GM19467 (cell line): ENCODE measurements around the gene CABLES1.
"Not testable (repeated sequence)": the region's sequence is repeated elsewhere in the genome, so short reads cannot be mapped to it uniquely, and the experiment has no call there.

Experiments
- ATAC-seq: cut with Tn5 transposase; IDR thresholded peaks from one replicate; pipeline ENCODE4 v1.9.1; 2021; ENCODE audit warnings: mild to moderate bottlenecking, moderate library complexity; ENCODE audit not compliant: unreplicated experiment

Gene CABLES1

GRCh38 chr18:23259701-23260681 lies 124.7 kb downstream of the CABLES1 start:
- no peak for ATAC-seq

GRCh38 chr18:23260926-23261590 lies 125.8 kb downstream of the CABLES1 start:
- no peak for ATAC-seq

GRCh38 chr18:23263551-23264235 lies 128.4 kb downstream of the CABLES1 start:
- no peak for ATAC-seq

GRCh38 chr18:23265682-23266399 lies 130.6 kb downstream of the CABLES1 start:
- ATAC-seq = no peak

- peak; percentile 52 for ATAC-seq
These were observed 131.6 kb downstream of the CABLES1 start for GRCh38 chr18:23266717-23267446.

GRCh38 chr18:23267447-23267776 lies 132.1 kb downstream of the CABLES1 start:
- ATAC-seq = no peak

- no peak for ATAC-seq
These were observed 133.4 kb downstream of the CABLES1 start for GRCh38 chr18:23268641-23269040.

- not testable (repeated sequence) for ATAC-seq
These were observed 133.8 kb downstream of the CABLES1 start for GRCh38 chr18:23269068-23269467.

- ATAC-seq = no peak
These were observed 134.6 kb downstream of the CABLES1 start for GRCh38 chr18:23269928-23270327.

- ATAC-seq = no peak
These were observed 135.8 kb downstream of the CABLES1 start for GRCh38 chr18:23270986-23271680.

GRCh38 chr18:23272498-23273232 lies 137.4 kb downstream of the CABLES1 start:
- ATAC-seq = no peak

- ATAC-seq = no peak
These were observed 138.2 kb downstream of the CABLES1 start for GRCh38 chr18:23273443-23273966.

- ATAC-seq = no peak
These were observed 139.6 kb downstream of the CABLES1 start for GRCh38 chr18:23274638-23275482.

- ATAC-seq = no peak
These were observed 141.2 kb downstream of the CABLES1 start for GRCh38 chr18:23276451-23276850.

- ATAC-seq = no peak
These were observed 142.1 kb downstream of the CABLES1 start for GRCh38 chr18:23277399-23277798.

GRCh38 chr18:23279931-23280330 lies 144.6 kb downstream of the CABLES1 start:
- no peak for ATAC-seq

GRCh38 chr18:23280844-23281243 lies 145.6 kb downstream of the CABLES1 start:
- no peak for ATAC-seq
